SK-N-DZ (cell line): Measurements from ENCODE around the gene SGMS1.

ENCODE experiments used
- DNase-seq: peaks from one replicate; pipeline ENCODE4 v3.0.0-alpha.2; 2015; ENCODE audit warnings: low spot score

SGMS1 gene

DNA sequence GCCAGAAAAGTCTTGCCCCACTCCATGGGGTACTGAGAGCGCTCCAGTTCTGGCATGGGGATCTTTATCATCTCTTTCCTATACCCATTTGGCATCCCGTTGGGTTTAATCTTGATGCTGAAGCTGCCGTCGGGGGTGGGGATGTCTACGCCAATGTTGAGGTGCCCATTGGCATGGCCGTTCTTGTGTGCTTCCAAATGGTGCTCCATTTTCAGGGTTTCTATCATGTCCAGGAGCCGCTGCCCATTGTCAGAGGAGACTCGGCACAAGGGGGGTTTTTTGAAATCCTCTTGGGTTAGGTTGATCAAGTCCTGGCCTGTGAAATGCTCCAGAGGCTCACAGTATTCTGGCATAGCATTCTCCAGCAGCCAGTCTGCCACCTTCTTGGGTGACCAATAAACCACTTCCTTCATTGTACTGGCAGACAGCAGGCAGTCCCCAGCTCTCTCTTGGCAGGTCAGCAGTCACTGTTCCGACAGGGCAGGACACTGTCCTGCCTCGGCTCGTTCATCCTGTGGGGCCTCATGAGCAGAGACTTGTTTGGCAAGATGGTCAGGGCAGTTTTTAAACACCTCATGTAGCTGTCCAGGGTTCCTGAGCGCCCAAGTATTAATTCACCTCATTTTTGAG, 279.9 kb downstream of the SGMS1 start:
- no peak for DNase-seq

DNA sequence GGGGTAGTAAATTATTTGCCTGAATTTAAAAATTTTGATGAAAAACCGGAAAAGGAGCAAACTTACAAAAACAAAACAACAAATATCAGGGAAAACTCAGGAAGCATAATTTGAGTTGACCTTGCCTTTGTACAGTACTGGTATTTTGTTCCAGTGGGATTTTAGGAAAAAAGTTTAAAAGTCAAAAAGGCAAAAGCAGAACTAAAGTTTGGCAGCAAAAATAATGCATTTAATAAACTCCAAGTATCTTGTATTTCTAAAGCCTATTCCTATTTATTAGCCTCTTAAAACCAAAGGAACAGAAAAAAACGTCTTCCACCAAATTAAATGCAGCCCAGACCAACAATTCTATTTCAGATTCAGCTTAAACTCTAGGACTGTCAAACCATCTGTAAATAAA, 281.8 kb downstream of the SGMS1 start:
- DNase-seq: no peak

DNA sequence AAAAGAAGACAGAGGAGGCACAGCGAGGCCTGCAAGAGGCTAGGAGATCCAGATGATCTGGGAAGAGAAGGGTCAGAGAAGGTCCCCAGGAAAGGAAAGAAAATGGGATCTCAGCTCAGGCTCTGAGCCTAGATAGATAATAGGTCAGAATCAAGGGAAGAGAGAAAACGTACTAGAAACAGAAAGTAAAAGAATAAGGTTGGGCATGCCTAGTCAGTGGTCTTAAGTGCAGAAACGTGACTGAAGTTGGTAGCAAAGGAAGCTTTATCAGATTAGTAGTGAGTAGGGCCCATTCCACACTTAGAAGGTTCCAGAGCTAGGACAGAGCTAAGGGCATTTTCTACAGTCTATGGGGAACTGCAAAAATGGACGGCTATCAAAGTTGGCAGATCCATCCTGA, 287.6 kb downstream of the SGMS1 start:
- no peak for DNase-seq

DNA sequence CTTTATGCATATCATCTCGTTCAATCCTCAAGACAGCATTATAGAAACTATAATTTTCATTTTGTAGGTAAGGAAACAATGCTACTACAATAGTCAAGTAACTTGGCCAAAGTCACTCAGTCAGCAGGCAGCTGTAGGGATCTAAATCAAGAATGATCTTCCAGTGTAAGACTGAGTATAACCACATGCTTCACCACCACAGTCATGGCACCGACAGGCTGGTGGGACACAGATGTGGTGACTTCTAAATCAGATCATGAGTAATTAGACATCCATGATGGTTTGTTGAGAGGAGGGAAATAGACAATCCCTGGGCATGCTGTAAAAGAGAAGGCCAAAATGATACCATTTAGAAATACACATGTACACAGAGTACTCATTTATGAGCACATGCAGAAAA, 288.4 kb downstream of the SGMS1 start:
- no peak for DNase-seq

DNA sequence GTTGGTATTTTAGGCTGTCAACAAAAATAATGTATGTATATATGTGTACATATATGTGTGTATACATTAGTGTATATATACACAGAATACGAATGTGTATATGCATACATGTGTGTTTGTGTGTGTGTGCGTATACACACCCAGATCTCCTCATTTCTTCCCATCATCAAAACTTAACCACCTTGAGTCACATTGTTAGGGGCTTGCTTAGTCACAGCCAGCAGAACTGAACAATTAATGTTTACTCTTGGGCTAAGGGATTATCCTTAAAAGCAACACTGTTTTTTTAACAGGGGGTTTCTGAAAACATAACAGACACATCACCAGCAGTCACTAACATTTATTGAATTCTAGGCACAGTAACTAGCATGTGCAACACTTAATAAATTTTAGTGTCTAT, 289.5 kb downstream of the SGMS1 start:
- no peak for DNase-seq

GRCh38 chr10:50333872-50334271, 289.9 kb downstream of the SGMS1 start:
- no peak for DNase-seq

DNA sequence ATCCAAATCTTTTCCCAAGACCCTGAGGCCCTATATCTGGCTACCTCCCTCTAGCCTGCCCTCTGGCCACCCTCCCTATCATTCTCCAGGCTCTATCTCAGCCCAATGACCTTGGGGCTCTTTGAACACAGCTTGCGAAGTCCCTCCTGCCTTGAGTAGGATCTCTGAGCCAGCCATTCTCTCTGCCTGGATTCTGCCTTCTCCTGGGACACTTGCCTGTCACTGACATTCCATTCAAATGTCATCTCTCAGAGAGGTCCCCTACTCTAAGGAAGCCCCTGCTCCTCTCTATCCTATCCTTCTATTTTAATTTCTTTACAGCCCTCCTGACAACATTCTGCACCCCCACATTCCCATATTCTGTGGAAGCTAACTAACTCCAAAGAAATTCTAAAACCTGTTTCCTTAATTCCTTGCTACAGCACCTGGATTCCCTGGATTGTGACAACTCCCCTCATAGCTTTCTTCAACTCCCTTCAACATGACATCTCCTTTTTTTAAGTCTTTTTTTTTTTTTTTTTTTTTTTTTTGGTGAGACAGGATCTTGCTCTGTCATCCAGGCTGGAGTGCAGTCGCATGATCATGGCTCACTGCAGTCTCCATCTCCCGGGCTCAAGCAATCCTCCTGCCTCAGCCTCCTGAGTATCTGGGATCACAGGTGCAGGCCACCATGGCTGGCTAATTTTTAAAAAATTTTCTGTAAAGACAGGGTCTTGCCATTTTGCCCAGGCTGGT, 291.5 kb downstream of the SGMS1 start:
- no peak for DNase-seq

DNA sequence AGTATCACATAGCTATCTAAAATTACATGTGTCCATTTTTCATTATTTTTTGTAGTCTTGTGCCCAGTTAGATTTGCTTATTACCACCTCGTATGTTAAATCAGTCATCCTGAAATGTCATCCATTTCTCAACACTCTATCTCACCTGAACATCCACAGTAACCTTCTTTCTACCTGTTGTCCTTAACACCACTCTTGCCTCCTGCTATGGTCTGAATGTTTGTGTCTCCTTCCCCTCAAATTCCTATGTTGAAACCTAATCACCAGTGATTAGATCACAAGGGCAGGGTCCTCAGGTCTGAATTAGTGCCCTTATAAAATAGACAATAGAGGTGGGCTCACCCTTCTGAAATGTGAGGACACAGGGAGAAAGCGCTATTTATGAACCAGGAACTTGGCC, 292.3 kb downstream of the SGMS1 start:
- no peak for DNase-seq

GRCh38 chr10:50326757-50327701, 296.7 kb downstream of the SGMS1 start:
- no peak for DNase-seq

- no peak for DNase-seq
Measured at GRCh38 chr10:50326172-50326555, 297.6 kb downstream of the SGMS1 start.

DNA sequence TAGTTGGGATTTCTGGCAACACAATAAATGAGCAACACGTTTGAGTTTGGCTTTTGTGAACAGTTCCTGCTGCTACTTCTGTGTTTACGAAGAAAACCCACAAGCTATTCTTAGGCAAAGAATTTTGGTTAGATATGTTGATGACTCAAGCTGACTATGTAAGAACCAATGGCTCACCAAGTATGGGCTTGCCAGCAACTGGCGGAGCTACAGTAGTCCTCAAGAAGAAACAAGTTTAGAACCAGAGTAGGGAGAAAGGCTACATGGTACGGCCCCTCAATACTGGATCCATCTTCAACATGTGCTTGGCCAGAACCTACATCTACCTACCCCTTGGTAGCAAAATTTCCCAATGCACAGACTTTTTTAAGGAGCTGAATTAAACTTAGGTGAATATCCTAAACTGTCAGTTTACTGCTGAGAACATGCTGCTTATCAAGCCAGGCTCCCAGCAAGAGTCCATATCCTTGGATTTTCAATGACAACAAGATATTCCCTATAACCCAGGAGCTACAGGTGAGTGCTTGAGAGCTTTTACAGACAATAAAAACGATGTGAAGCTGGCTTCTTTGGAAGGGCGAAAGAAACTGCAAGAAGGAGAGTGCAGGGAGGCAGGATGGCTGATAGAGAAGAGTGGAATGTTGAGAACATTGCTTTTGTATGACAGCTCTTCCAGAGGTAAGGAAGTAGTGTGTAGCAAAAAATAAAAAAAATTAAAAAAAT, 298.1 kb downstream of the SGMS1 start:
- DNase-seq: no peak

- DNase-seq: no peak
Measured at GRCh38 chr10:50324680-50325393, 298.9 kb downstream of the SGMS1 start.

DNA sequence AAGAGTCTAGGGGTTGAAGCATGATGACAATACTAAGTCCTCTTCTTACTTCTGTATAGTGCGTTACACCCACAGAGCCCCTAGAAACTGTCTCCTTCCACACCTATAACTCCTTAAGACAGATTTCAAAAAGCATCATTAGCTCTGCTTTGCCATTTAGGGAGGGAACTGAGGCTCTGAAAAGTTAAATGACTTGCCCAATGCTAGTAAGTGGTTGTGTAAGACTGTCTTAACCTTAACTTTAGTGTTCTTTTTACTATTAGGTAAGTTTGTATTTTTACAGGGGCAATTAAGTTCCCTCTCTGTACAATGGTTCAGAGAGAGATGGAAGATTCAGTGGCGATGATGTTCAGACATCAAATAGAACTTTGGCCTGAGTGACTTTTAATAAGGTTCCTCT, 299.7 kb downstream of the SGMS1 start:
- no peak for DNase-seq

DNA sequence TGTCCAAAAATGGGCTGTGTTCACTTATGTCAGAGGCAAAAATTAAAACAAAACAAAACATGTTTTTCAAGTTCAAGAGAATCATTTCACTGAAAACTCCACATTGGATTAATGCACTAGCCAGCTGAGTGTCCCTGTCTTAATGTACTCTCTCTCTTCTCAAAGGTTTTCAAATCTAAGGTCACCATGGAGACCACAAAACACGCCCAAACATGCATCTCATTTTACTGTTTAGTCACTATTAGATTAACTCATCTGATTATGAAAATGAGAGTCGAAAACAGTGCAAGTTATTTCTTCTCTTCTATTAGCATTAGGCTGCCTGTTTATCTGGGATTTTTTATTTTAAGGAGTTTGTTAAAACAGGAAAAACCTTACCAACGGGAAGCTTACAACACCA, 301.7 kb downstream of the SGMS1 start:
- DNase-seq: no peak

- DNase-seq: no peak
Measured at GRCh38 chr10:50318129-50318528, 305.6 kb downstream of the SGMS1 start.

- no peak for DNase-seq
Measured at GRCh38 chr10:50316695-50317648, 306.8 kb downstream of the SGMS1 start.

DNA sequence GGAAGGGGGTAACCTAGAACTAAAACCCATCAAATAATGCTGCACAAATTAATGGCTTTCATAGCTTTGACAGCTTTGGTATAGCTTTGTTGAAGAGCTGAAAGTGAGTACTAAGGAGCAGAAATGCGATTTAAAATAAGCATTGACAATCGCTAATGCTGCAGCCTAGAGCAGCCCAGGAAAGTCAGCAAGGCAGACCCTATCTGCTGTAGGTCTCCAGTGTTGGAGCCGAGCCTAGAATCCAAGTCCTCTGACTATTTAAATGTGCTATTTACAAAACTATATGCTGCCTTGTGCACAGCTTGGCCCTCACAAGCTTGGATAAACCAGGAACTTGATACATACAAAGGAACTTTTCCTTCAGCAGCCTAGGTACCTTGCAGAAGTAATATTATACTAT, 307.6 kb downstream of the SGMS1 start:
- DNase-seq: no peak

DNA sequence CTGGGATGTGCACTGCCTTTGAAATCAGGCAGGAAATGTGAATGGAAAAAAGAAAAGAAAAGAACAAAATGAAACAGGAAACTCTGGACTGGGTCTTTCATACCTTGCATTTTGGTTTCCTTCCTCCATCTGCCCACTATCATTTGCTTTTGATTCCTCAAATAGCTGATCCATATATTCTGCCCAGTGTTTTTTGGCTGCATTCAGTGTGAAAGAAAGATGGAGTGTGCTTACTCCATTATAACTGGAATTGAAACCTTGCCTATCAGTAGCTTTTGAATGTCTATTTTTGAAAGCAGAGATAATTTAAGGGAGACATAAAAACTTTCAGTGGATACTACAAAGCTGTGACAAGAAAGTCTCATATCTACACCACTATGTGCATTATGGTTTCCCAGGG, 308.3 kb downstream of the SGMS1 start:
- no peak for DNase-seq

DNA sequence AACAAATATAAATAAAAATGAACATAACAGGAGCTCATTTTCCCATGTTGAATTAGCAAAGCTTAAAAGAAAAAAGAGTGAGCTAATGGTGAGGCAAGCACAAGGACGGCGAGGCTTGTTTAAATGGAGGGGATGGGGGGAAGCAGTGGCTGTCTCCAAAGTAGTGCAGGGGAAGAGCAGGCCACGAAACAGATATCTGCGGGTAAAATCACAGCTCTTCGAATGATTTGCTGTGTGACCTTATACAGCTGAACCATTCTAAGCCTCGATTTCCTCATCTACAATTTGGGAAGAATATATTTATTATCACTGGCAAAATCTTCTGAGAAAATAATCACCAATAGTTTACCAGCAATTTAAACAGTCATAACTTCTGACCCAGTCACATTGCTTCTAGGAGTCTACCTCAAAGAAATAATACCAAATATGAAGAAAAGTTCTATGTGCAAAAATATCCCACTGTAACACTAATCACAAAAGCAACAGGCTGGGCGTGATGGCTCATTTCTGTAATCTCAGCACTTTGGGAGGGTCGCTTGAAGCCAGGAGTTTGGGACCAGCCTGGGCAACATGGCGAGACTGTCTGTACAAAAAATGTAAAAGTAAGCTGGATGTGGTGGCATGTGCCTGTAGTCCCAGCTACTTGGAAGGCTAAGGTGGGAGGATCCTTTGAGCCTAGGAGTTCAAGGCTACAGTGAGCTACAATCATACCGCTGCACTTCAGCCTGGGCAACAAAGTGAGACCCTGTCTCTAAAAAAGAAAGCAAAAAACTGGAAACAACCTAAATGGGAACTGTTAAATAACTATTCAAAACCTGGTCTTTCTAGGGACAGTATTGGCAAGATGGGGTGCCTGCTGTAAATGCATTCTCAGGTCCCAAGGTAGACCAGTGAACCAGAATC, 309.3 kb downstream of the SGMS1 start:
- DNase-seq: no peak
